ENCODE results near the gene SLC6A16. TPM values are rescaled to one million over a fixed set of nuclear protein-coding genes. Genes with fewer than 3 reads are reported as not detected.
"Not testable (repeated sequence)": the region's sequence is repeated elsewhere in the genome, so short reads cannot be mapped to it uniquely, and the experiment has no call there.

The SLC6A16 gene
- total RNA-seq, 1 donor from 2014 or later = 5.3 TPM

GRCh38 chr19:49326165-49326704 is 1.2 kb upstream of the SLC6A16 start:
- H3K4me1 Mint-ChIP-seq (ENCODE audit: unreplicated experiment) = no peaks in the 10 kb centered on the region
- no peak overlapping the region for H3K4me3 Mint-ChIP-seq (ENCODE audit: unreplicated experiment)
- H3K27me3 Mint-ChIP-seq (ENCODE audit: unreplicated experiment) = no peaks in the 10 kb centered on the region
- no peak overlapping the region for H3K27ac Mint-ChIP-seq (ENCODE audit: unreplicated experiment)
- H3K9me3 Mint-ChIP-seq (ENCODE audit: unreplicated experiment) = peaks cover 5% of the 10 kb centered on the region
- H3K36me3 Mint-ChIP-seq (ENCODE audit: unreplicated experiment) = peaks cover 21% of the 10 kb centered on the region
- no peak for TF ChIP-seq CTCF (IDR thresholded peaks at IDR 0.05)
- DNase-seq (ENCODE audit: extremely low spot score, unreplicated experiment) = no peak

- H3K27me3 Mint-ChIP-seq (ENCODE audit: unreplicated experiment); H3K27ac Mint-ChIP-seq (ENCODE audit: unreplicated experiment); H3K4me3 Mint-ChIP-seq (ENCODE audit: unreplicated experiment); H3K9me3 Mint-ChIP-seq (ENCODE audit: unreplicated experiment); H3K4me1 Mint-ChIP-seq (ENCODE audit: unreplicated experiment): not testable (repeated sequence)
- peaks cover 25% of the 10 kb centered on the region for H3K36me3 Mint-ChIP-seq (ENCODE audit: unreplicated experiment)
- DNase-seq (ENCODE audit: extremely low spot score, unreplicated experiment) = peak; percentile 62
Measured at GRCh38 chr19:49325756-49326155, 765 bp upstream of the SLC6A16 start.

- TF ChIP-seq CTCF (IDR thresholded peaks at IDR 0.05) = no peak
- no peak for DNase-seq (ENCODE audit: extremely low spot score, unreplicated experiment)
- no peak overlapping the region for H3K27ac Mint-ChIP-seq (ENCODE audit: unreplicated experiment)
- H3K36me3 Mint-ChIP-seq (ENCODE audit: unreplicated experiment) = peaks cover 50% of the 10 kb centered on the region
- peaks cover 9% of the 10 kb centered on the region for H3K4me1 Mint-ChIP-seq (ENCODE audit: unreplicated experiment)
- no peak overlapping the region for H3K4me3 Mint-ChIP-seq (ENCODE audit: unreplicated experiment)
- H3K9me3 Mint-ChIP-seq (ENCODE audit: unreplicated experiment) = peaks cover 21% of the 10 kb centered on the region
- no peaks in the 10 kb centered on the region for H3K27me3 Mint-ChIP-seq (ENCODE audit: unreplicated experiment)
Measured at GRCh38 chr19:49318296-49318695, 6.7 kb downstream of the SLC6A16 start.

- Mint-ChIP-seq H3K4me1 (ENCODE audit: unreplicated experiment) (peaks cover 9% of the 10 kb centered on the region), H3K36me3 (ENCODE audit: unreplicated experiment) (peaks cover 45% of the 10 kb centered on the region), H3K4me3 (ENCODE audit: unreplicated experiment) (no peak overlapping the region), H3K27ac (ENCODE audit: unreplicated experiment) (no peak overlapping the region), H3K9me3 (ENCODE audit: unreplicated experiment) (peaks cover 19% of the 10 kb centered on the region), H3K27me3 (ENCODE audit: unreplicated experiment) (no peaks in the 10 kb centered on the region)
- DNase-seq (ENCODE audit: extremely low spot score, unreplicated experiment) = no peak
- TF ChIP-seq CTCF (IDR thresholded peaks at IDR 0.05) = no peak
Measured at GRCh38 chr19:49316284-49316683, 8.7 kb downstream of the SLC6A16 start.

- H3K4me1 Mint-ChIP-seq (ENCODE audit: unreplicated experiment) = peaks cover 9% of the 10 kb centered on the region
- TF ChIP-seq CTCF (IDR thresholded peaks at IDR 0.05) = no peak
- peaks cover 47% of the 10 kb centered on the region for H3K36me3 Mint-ChIP-seq (ENCODE audit: unreplicated experiment)
- peak; percentile 6 for DNase-seq (ENCODE audit: extremely low spot score, unreplicated experiment)
- H3K27ac Mint-ChIP-seq (ENCODE audit: unreplicated experiment) = no peak overlapping the region
- no peaks in the 10 kb centered on the region for H3K27me3 Mint-ChIP-seq (ENCODE audit: unreplicated experiment)
- H3K9me3 Mint-ChIP-seq (ENCODE audit: unreplicated experiment) = peaks cover 12% of the 10 kb centered on the region
- no peak overlapping the region for H3K4me3 Mint-ChIP-seq (ENCODE audit: unreplicated experiment)
Measured at GRCh38 chr19:49315111-49315510, 9.9 kb downstream of the SLC6A16 start.

- Mint-ChIP-seq H3K4me3 (ENCODE audit: unreplicated experiment) (no peak overlapping the region), H3K4me1 (ENCODE audit: unreplicated experiment) (no peaks in the 10 kb centered on the region), H3K36me3 (ENCODE audit: unreplicated experiment) (peaks cover 26% of the 10 kb centered on the region), H3K27ac (ENCODE audit: unreplicated experiment) (no peak overlapping the region), H3K9me3 (ENCODE audit: unreplicated experiment) (no peaks in the 10 kb centered on the region), H3K27me3 (ENCODE audit: unreplicated experiment) (no peaks in the 10 kb centered on the region)
- TF ChIP-seq CTCF (IDR thresholded peaks at IDR 0.05) = no peak
- DNase-seq (ENCODE audit: extremely low spot score, unreplicated experiment) = no peak
Measured at GRCh38 chr19:49309087-49309486, 15.9 kb downstream of the SLC6A16 start.

GRCh38 chr19:49306734-49307133 is 18.3 kb downstream of the SLC6A16 start:
- H3K4me3 Mint-ChIP-seq (ENCODE audit: unreplicated experiment); H3K4me1 Mint-ChIP-seq (ENCODE audit: unreplicated experiment); H3K27me3 Mint-ChIP-seq (ENCODE audit: unreplicated experiment); H3K27ac Mint-ChIP-seq (ENCODE audit: unreplicated experiment): not testable (repeated sequence)
- DNase-seq (ENCODE audit: extremely low spot score, unreplicated experiment) = peak; percentile 34
- Mint-ChIP-seq H3K36me3 (ENCODE audit: unreplicated experiment) (peaks cover 30% of the 10 kb centered on the region), H3K9me3 (ENCODE audit: unreplicated experiment) (peaks cover 14% of the 10 kb centered on the region)
